ENCODE data around the gene DOK4. TPM values are rescaled to one million over a fixed set of nuclear protein-coding genes. Genes with fewer than 3 reads are reported as not detected.
"Not testable (repeated sequence)": the region's sequence is repeated elsewhere in the genome, so short reads cannot be mapped to it uniquely, and the experiment has no call there.

DOK4 gene
- total RNA-seq, 1 donor from 2014 or later, result 23.2 TPM

DNA sequence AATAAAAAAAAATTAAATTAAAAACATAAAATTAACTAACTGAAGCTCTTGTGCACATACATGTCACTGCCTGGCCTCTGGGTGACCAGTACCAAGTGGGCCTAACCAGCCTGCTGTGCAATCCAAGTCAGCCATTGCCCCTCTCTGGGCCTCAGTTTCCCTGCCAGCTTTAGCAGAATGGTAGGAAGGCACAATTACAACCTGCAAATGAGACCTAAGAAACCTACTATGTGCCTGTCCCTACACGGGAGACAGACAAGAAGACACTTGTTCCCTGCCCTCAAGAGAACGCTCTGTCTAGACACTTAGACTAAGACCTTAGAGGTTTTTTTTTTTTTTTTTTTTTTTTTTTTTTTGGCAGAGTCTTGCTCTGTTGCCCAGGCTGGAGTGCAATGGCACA lies 40.8 kb downstream of the DOK4 start:
- no peak for DNase-seq (ENCODE audit: low read depth)
- Histone ChIP-seq H3K27me3 (ENCODE audit: control insufficient read depth, insufficient read depth, low read length) (no peaks in the 10 kb centered on the region), H3K4me3 (ENCODE audit: low read depth, low read length) (no peak overlapping the region), H3K36me3 (ENCODE audit: control insufficient read depth, insufficient read depth, low read length) (peaks cover 1% of the 10 kb centered on the region)
- no peak for TF ChIP-seq CTCF (IDR thresholded peaks at IDR 0.05; ENCODE audit: insufficient read depth, low read length, poor library complexity, severe bottlenecking)

DNA sequence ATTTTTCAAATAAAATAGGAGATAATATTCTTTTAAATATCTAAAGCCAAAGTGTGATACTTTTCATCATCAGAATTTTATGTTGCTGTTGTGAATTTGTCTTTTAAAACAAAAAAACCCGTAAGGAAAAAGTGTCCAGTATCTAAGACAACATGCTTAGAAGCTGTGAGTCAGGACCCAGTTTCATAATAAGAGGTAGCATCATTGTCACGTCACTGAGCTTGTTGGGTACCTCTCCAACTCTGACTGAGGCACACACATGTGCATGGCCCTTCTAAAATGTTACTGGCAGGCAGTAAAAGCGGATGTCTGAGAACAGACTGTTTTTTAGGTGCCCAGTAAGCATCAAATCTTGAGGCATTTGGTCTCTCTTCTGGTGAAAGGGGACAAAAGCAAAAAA lies 41.6 kb downstream of the DOK4 start:
- Histone ChIP-seq H3K4me3 (ENCODE audit: low read depth, low read length) (no peak overlapping the region), H3K27me3 (ENCODE audit: control insufficient read depth, insufficient read depth, low read length) (no peaks in the 10 kb centered on the region), H3K36me3 (ENCODE audit: control insufficient read depth, insufficient read depth, low read length) (peaks cover 2% of the 10 kb centered on the region)
- no peak for DNase-seq (ENCODE audit: low read depth)
- TF ChIP-seq CTCF (IDR thresholded peaks at IDR 0.05; ENCODE audit: insufficient read depth, low read length, poor library complexity, severe bottlenecking), result no peak

DNA sequence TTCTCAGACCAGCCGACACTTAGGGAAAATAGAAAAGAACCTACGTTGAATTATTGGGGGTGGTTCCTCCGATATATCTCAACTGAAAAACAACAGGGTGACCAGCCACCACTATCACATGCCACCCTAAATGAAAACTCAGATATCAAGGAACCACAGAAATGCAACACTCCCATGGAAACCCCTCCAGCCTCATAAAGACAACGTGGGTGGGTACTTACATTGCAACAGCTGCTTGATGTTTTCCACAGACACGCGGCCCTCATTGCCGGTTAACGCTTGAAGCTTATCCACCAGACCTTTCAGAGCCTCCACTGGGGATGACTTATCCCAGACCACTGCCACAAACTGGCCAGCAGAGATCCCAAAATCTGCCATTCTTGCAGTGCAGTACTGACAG lies 45.7 kb downstream of the DOK4 start:
- not testable (repeated sequence) for H3K27me3 ChIP-seq (ENCODE audit: control insufficient read depth, insufficient read depth, low read length); H3K4me3 ChIP-seq (ENCODE audit: low read depth, low read length); H3K36me3 ChIP-seq (ENCODE audit: control insufficient read depth, insufficient read depth, low read length); DNase-seq (ENCODE audit: low read depth)

- not testable (repeated sequence) for H3K36me3 ChIP-seq (ENCODE audit: control insufficient read depth, insufficient read depth, low read length); H3K27me3 ChIP-seq (ENCODE audit: control insufficient read depth, insufficient read depth, low read length); DNase-seq (ENCODE audit: low read depth); H3K4me3 ChIP-seq (ENCODE audit: low read depth, low read length)
These were observed 46.3 kb downstream of the DOK4 start for GRCh38 chr16:57439947-57440346.

GRCh38 chr16:57435838-57436237 lies 50.5 kb downstream of the DOK4 start:
- H3K27me3 ChIP-seq (ENCODE audit: control insufficient read depth, insufficient read depth, low read length), result no peaks in the 10 kb centered on the region
- no peak for DNase-seq (ENCODE audit: low read depth)
- no peak for TF ChIP-seq CTCF (IDR thresholded peaks at IDR 0.05; ENCODE audit: insufficient read depth, low read length, poor library complexity, severe bottlenecking)
- peaks cover 2% of the 10 kb centered on the region for H3K36me3 ChIP-seq (ENCODE audit: control insufficient read depth, insufficient read depth, low read length)
- no peak overlapping the region for H3K4me3 ChIP-seq (ENCODE audit: low read depth, low read length)

GRCh38 chr16:57434003-57434402 lies 52.3 kb downstream of the DOK4 start:
- no peak for DNase-seq (ENCODE audit: low read depth)
- no peak for TF ChIP-seq CTCF (IDR thresholded peaks at IDR 0.05; ENCODE audit: insufficient read depth, low read length, poor library complexity, severe bottlenecking)
- no peak overlapping the region for H3K4me3 ChIP-seq (ENCODE audit: low read depth, low read length)
- no peaks in the 10 kb centered on the region for H3K27me3 ChIP-seq (ENCODE audit: control insufficient read depth, insufficient read depth, low read length)
- H3K36me3 ChIP-seq (ENCODE audit: control insufficient read depth, insufficient read depth, low read length), result peaks cover 2% of the 10 kb centered on the region

GRCh38 chr16:57432989-57433388 lies 53.3 kb downstream of the DOK4 start:
- Histone ChIP-seq H3K36me3 (ENCODE audit: control insufficient read depth, insufficient read depth, low read length) (peaks cover 2% of the 10 kb centered on the region), H3K4me3 (ENCODE audit: low read depth, low read length) (no peak overlapping the region), H3K27me3 (ENCODE audit: control insufficient read depth, insufficient read depth, low read length) (no peaks in the 10 kb centered on the region)
- DNase-seq (ENCODE audit: low read depth), result no peak
- no peak for TF ChIP-seq CTCF (IDR thresholded peaks at IDR 0.05; ENCODE audit: insufficient read depth, low read length, poor library complexity, severe bottlenecking)

All from kidney epithelial cell (primary cell).